ENCODE data around the gene SRRD.

Gene SRRD

GRCh38 chr22:26461188-26461810 is 22.4 kb upstream of the SRRD start:
- DNase-seq (ENCODE audit: low read depth, low spot score) = no peak
- ChIA-PET POLR2A (interaction anchor here (1.0 kb wide), 1 partner anchor 10 kb away, joined by 3 read pairs; no protein-coding TSS in a partner anchor), CTCF (interaction anchor here (0.7 to 13.9 kb wide), 32 partner anchors 9 to 298 kb away, joined by 3 to 399 read pairs (median 12); partner anchors contain the start of genes ASPHD2, HPS4 and SRRD)
- no peak overlapping the region for H3K4me3 ChIP-seq (ENCODE audit: low read depth, low read length)
- TF ChIP-seq CTCF (IDR thresholded peaks at IDR 0.05; ENCODE audit: insufficient read depth, low read length, missing control alignments) = peak; percentile 75

GRCh38 chr22:26462051-26462450 is 21.6 kb upstream of the SRRD start:
- no peak for DNase-seq (ENCODE audit: low read depth, low spot score)
- POLR2A ChIA-PET = interaction anchor here (1.0 kb wide), 1 partner anchor 9 kb away, joined by 3 read pairs; no protein-coding TSS in a partner anchor
- CTCF ChIA-PET = interaction anchor here (0.8 to 13.9 kb wide), 25 partner anchors 10 to 299 kb away, joined by 3 to 399 read pairs (median 20); partner anchors contain the start of genes ASPHD2, HPS4 and SRRD
- no peak for TF ChIP-seq CTCF (IDR thresholded peaks at IDR 0.05; ENCODE audit: insufficient read depth, low read length, missing control alignments)
- H3K4me3 ChIP-seq (ENCODE audit: low read depth, low read length) = no peak overlapping the region

DNA sequence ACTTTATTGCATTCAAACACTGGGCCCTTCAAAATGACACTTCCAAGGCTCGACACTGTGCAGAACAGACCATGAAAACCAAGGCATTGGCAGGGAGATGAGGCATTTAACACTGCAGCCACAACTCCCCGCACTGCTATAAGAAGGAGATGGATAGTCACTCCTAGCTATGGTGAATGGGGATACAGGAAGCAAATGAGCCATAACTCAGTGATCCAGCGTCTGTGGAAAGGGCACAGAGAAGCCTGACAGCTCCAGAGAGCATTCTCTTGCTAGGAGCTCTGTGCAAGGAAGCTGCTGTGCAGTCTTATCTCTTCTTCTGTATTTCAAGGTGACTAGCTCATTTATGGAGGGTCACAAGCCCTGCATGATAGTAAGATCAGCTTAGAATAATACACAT is 21.0 kb upstream of the SRRD start:
- CTCF ChIA-PET = interaction anchor here (0.7 to 13.9 kb wide), 14 partner anchors 9 to 203 kb away, joined by 3 to 399 read pairs (median 34); no protein-coding TSS in a partner anchor

GRCh38 chr22:26463101-26463661 is 20.5 kb upstream of the SRRD start:
- H3K4me3 ChIP-seq (ENCODE audit: low read depth, low read length) = no peak overlapping the region
- ChIA-PET POLR2A (interaction anchor here (1.3 kb wide), 1 partner anchor 9 kb away, joined by 3 read pairs; no protein-coding TSS in a partner anchor), CTCF (interaction anchor here (0.7 to 13.9 kb wide), 10 partner anchors 9 to 99 kb away, joined by 4 to 399 read pairs (median 40); no protein-coding TSS in a partner anchor)
- DNase-seq (ENCODE audit: low read depth, low spot score) = no peak
- no peak for TF ChIP-seq CTCF (IDR thresholded peaks at IDR 0.05; ENCODE audit: insufficient read depth, low read length, missing control alignments)

More for the DNA sequence above, 21.0 kb upstream of the SRRD start:
- TF ChIP-seq CTCF (IDR thresholded peaks at IDR 0.05; ENCODE audit: insufficient read depth, low read length, missing control alignments) = no peak
- no peak overlapping the region for H3K4me3 ChIP-seq (ENCODE audit: low read depth, low read length)
- no peak for DNase-seq (ENCODE audit: low read depth, low spot score)
- POLR2A ChIA-PET = interaction anchor here (1.3 kb wide), 1 partner anchor 9 kb away, joined by 3 read pairs; no protein-coding TSS in a partner anchor

- TF ChIP-seq CTCF (IDR thresholded peaks at IDR 0.05; ENCODE audit: insufficient read depth, low read length, missing control alignments) = no peak
- POLR2A ChIA-PET = interaction anchor here (1.3 kb wide), 1 partner anchor 8 kb away, joined by 3 read pairs; no protein-coding TSS in a partner anchor
- no peak overlapping the region for H3K4me3 ChIP-seq (ENCODE audit: low read depth, low read length)
- CTCF ChIA-PET = interaction anchor here (1.4 to 13.9 kb wide), 5 partner anchors 8 to 99 kb away, joined by 3 to 399 read pairs (median 68); no protein-coding TSS in a partner anchor
- DNase-seq (ENCODE audit: low read depth, low spot score) = no peak
Observed at GRCh38 chr22:26463688-26464087, 20.0 kb upstream of the SRRD start.

GRCh38 chr22:26464312-26464711 is 19.4 kb upstream of the SRRD start:
- no peak for TF ChIP-seq CTCF (IDR thresholded peaks at IDR 0.05; ENCODE audit: insufficient read depth, low read length, missing control alignments)
- POLR2A ChIA-PET = no interaction called here
- H3K4me3 ChIP-seq (ENCODE audit: low read depth, low read length) = no peak overlapping the region
- CTCF ChIA-PET = interaction anchor here (1.4 to 13.9 kb wide), 5 partner anchors 9 to 100 kb away, joined by 3 to 399 read pairs (median 4); no protein-coding TSS in a partner anchor
- DNase-seq (ENCODE audit: low read depth, low spot score) = no peak

Data from AG04449 (cell line).